Esophagus muscularis mucosa (tissue), 3 donors: ENCODE results near the gene EPC2.

Source experiments
- CTCF ChIP-seq, 3 experiments: fragments of 200-600 bp in 2 of 3; fragments of 450-650 bp in 1 of 3; sonication (generic) in 2 of 3; IDR thresholded peaks; one replicate each; pipeline ENCODE4 v1.5.1; 2017 to 2019; ENCODE audit warnings: antibody characterized with exemption in 3 of 3, mild to moderate bottlenecking in 2 of 3, moderate library complexity in 1 of 3
- POLR2AphosphoS5 ChIP-seq, 2 donors: sonication (generic); formaldehyde crosslinking; IDR thresholded peaks; one replicate each; pipeline ENCODE4 v1.6.1; 2017; ENCODE audit warnings: antibody characterized with exemption in 2 of 2

- TF ChIP-seq CTCF (IDR thresholded peaks at IDR 0.05) (no peak), POLR2AphosphoS5 (IDR thresholded peaks at IDR 0.05) (no peak)
Measured at GRCh38 chr2:148746973-148747372, 102.4 kb downstream of the EPC2 start.
